GM04504 (cell line): ENCODE measurements around the gene N4BP2L1.

Experiments
- DNase-seq: peaks from one replicate; pipeline ENCODE4 v3.0.0-alpha.2; 2012; ENCODE audit warnings: low read depth

Gene N4BP2L1

GRCh38 chr13:32431361-32431760 lies 3.4 kb upstream of the N4BP2L1 start:
- DNase-seq, result no peak

GRCh38 chr13:32430018-32430747 lies 2.3 kb upstream of the N4BP2L1 start:
- no peak for DNase-seq

GRCh38 chr13:32429433-32429909 lies 1.5 kb upstream of the N4BP2L1 start:
- no peak for DNase-seq

- DNase-seq, result no peak
Measured at GRCh38 chr13:32428581-32429432, 877 bp upstream of the N4BP2L1 start.

- DNase-seq, result no peak
Measured at GRCh38 chr13:32426990-32427851, 709 bp downstream of the N4BP2L1 start.

- DNase-seq, result no peak
Measured at GRCh38 chr13:32426191-32426989, 1.5 kb downstream of the N4BP2L1 start.

GRCh38 chr13:32425158-32425557 lies 2.8 kb downstream of the N4BP2L1 start:
- no peak for DNase-seq

GRCh38 chr13:32423592-32423991 lies 4.3 kb downstream of the N4BP2L1 start:
- DNase-seq, result no peak

GRCh38 chr13:32419862-32420261 lies 8.1 kb downstream of the N4BP2L1 start:
- DNase-seq, result no peak

GRCh38 chr13:32417995-32418394 lies 9.9 kb downstream of the N4BP2L1 start:
- no peak for DNase-seq

- DNase-seq, result no peak
Measured at GRCh38 chr13:32415019-32415418, 12.9 kb downstream of the N4BP2L1 start.

- DNase-seq, result no peak
Measured at GRCh38 chr13:32414580-32414979, 13.3 kb downstream of the N4BP2L1 start.

- no peak for DNase-seq
Measured at GRCh38 chr13:32413284-32413683, 14.6 kb downstream of the N4BP2L1 start.

- DNase-seq, result no peak
Measured at GRCh38 chr13:32409561-32410421, 18.1 kb downstream of the N4BP2L1 start.

GRCh38 chr13:32409001-32409313 lies 19.0 kb downstream of the N4BP2L1 start:
- no peak for DNase-seq

GRCh38 chr13:32408296-32409000 lies 19.5 kb downstream of the N4BP2L1 start:
- no peak for DNase-seq

- no peak for DNase-seq
Measured at GRCh38 chr13:32407854-32408253, 20.1 kb downstream of the N4BP2L1 start.

- DNase-seq, result no peak
Measured at GRCh38 chr13:32403108-32403507, 24.8 kb downstream of the N4BP2L1 start.

GRCh38 chr13:32391101-32391619 lies 36.8 kb downstream of the N4BP2L1 start:
- DNase-seq, result no peak

GRCh38 chr13:32390484-32390883 lies 37.4 kb downstream of the N4BP2L1 start:
- no peak for DNase-seq
